Activated naive CD4-positive, alpha-beta T cell treated with anti-CD3 and anti-CD28 coated beads for 36 hours (primary cell): ENCODE measurements around the gene PROM1. TPM values are rescaled to one million over a fixed set of nuclear protein-coding genes. Genes with fewer than 3 reads are reported as not detected.

Experiments
- CTCF ChIA-PET: fragments of 350-600 bp; sonication (Branson Sonifier 250); formaldehyde crosslinking; loops from one replicate; lab custom pipeline; 2021; ENCODE audit warnings: antibody characterized with exemption; lab: Charles Lee
- DNase-seq: peaks from one replicate; pipeline ENCODE4 v3.0.0-alpha.2; 2020
- H3K27ac Mint-ChIP-seq: one replicate; pipeline ENCODE4 v1.8.0; 2021; ENCODE audit warnings: mild to moderate bottlenecking, mixed read lengths
- H3K27me3 Mint-ChIP-seq: one replicate; pipeline ENCODE4 v1.8.0; 2021; ENCODE audit warnings: low read depth, mixed read lengths
- H3K36me3 Mint-ChIP-seq: one replicate; pipeline ENCODE4 v1.8.0; 2021; ENCODE audit warnings: low read depth, mixed read lengths
- H3K4me1 Mint-ChIP-seq: one replicate; pipeline ENCODE4 v1.8.0; 2021; ENCODE audit warnings: low read depth, mixed read lengths
- H3K4me3 Mint-ChIP-seq: one replicate; pipeline ENCODE4 v1.8.0; 2021; ENCODE audit warnings: mild to moderate bottlenecking, moderate library complexity, mixed read lengths
- H3K9me3 Mint-ChIP-seq: one replicate; pipeline ENCODE4 v1.8.0; 2021; ENCODE audit warnings: mixed read lengths
- intact Hi-C: fragments of 100-400 bp; cut with micrococcal nuclease; formaldehyde crosslinking; loops from one replicate; pipeline ENCODE4 v1.15.1; 2023
- total RNA-seq, 2 experiments: library from RNA; stranded (reverse); gene quantifications; one replicate each; pipeline ENCODE4 v1.2.3, GENCODE V29; 2021

The PROM1 gene
- total RNA-seq, 2 experiments from 2014 or later = 0.05 to 0.10 TPM

- no peak for DNase-seq
- Mint-ChIP-seq H3K4me3 (no peak overlapping the region), H3K27ac (no peak overlapping the region), H3K27me3 (peaks cover 5% of the 10 kb centered on the region), H3K36me3 (no peaks in the 10 kb centered on the region), H3K9me3 (no peaks in the 10 kb centered on the region), H3K4me1 (peaks cover 2% of the 10 kb centered on the region)
- CTCF ChIA-PET = interaction anchor here (0.6 to 2.8 kb wide), 4 partner anchors 9 to 186 kb away, joined by 3 to 13 read pairs (median 4); no protein-coding TSS in a partner anchor
- intact Hi-C loops = no loop called here
Measured at GRCh38 chr4:15992167-15992485, 91.7 kb downstream of the PROM1 start.

DNA sequence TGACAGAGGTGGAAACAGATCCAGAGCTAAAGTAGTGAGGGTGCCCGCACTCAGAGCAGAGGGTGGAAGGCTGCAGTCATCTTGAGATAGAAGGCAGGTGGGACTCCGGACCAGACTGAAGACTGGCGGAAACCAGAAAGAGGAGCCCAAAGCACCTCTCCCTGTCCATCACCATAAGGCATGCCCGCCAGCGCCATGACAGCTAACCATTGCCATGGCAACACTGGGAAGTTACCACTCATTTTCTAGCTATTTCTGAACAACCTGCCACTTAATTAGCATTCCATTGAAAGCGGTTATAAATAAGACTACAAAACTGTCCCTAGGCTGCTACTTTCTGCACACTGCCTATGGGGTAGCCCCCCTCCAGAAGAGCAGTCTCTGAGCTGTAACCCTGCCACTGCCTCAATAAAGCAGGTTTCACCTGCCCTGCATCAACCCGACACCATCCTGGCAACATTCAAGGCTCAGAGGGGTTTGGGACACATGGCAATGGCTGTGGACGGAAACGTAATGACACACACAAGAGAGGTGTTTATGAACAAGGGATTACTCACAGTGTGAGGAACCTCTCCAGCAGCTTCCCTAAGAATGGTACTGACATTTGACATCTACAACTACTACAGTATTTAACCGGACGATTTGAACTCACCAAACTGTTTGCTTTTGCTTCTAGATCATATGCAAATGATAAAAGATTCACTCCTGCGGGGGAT, 93.1 kb downstream of the PROM1 start:
- no peak for DNase-seq
- intact Hi-C loops = no loop called here
- CTCF ChIA-PET = interaction anchor here (0.7 to 2.8 kb wide), 3 partner anchors 10 to 28 kb away, joined by 3 to 13 read pairs (median 3); no protein-coding TSS in a partner anchor
- no peaks in the 10 kb centered on the region for H3K9me3 Mint-ChIP-seq
- H3K36me3 Mint-ChIP-seq = no peaks in the 10 kb centered on the region
- H3K27me3 Mint-ChIP-seq = peaks cover 5% of the 10 kb centered on the region
- no peak overlapping the region for H3K27ac Mint-ChIP-seq
- peaks cover 2% of the 10 kb centered on the region for H3K4me1 Mint-ChIP-seq
- no peak overlapping the region for H3K4me3 Mint-ChIP-seq

GRCh38 chr4:15989424-15989823, 94.4 kb downstream of the PROM1 start:
- Mint-ChIP-seq H3K27ac (no peak overlapping the region), H3K9me3 (no peaks in the 10 kb centered on the region)
- CTCF ChIA-PET = interaction anchor here (1.1 to 2.1 kb wide), 3 partner anchors 12 to 107 kb away, joined by 3 to 7 read pairs (median 5); no protein-coding TSS in a partner anchor

DNA sequence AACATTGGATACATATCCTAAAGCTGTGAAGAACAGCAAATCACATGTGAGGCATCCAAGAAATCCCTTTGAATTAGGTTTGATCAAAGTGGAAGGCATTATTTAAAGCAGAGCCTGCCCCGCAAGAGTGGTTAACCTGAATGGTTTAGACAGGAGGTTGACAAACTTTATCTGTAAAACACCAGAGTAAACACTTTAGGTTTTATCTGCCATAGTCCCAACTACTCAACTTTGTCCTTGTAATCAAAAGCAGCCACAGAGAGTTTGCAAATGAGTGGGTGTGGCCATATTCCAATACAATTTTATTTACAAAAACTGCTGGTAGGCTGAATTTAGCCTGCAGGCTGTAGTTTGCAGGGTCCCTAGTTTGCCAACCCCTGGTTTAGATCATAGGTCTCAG, 95.6 kb downstream of the PROM1 start:
- Mint-ChIP-seq H3K27me3 (peaks cover 5% of the 10 kb centered on the region), H3K4me3 (no peak overlapping the region), H3K36me3 (no peaks in the 10 kb centered on the region), H3K4me1 (peaks cover 2% of the 10 kb centered on the region), H3K27ac (no peak overlapping the region), H3K9me3 (no peaks in the 10 kb centered on the region)
- DNase-seq = no peak
- intact Hi-C loops = no loop called here
- CTCF ChIA-PET = interaction anchor here (0.5 to 2.1 kb wide), 4 partner anchors 13 to 208 kb away, joined by 3 to 7 read pairs (median 4); no protein-coding TSS in a partner anchor

More at GRCh38 chr4:15989424-15989823, 94.4 kb downstream of the PROM1 start:
- peaks cover 2% of the 10 kb centered on the region for H3K4me1 Mint-ChIP-seq
- peaks cover 5% of the 10 kb centered on the region for H3K27me3 Mint-ChIP-seq
- H3K36me3 Mint-ChIP-seq = no peaks in the 10 kb centered on the region
- intact Hi-C loops = no loop called here
- DNase-seq = no peak
- no peak overlapping the region for H3K4me3 Mint-ChIP-seq

DNA sequence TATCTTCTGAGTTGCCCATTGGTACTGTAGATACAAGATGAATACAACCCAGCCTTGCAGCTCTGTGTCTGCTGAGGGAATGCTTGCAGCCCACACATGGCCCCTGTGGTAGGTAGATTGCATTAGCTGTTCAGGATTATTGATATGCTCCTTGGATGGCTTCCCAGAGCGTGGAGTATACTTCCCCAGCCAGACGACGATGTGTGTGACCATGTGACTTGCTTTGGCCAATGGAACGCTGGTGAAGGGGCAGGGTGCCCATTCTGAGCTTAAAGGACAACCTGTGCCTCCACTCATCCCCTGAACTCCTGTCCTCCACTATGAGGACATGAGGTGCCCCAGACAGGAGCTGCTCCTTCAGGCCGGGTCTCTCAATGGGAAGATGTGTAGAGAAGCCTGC, 96.9 kb downstream of the PROM1 start:
- intact Hi-C loops = no loop called here
- H3K36me3 Mint-ChIP-seq = no peaks in the 10 kb centered on the region
- no peak overlapping the region for H3K4me3 Mint-ChIP-seq
- CTCF ChIA-PET = interaction anchor here (0.5 to 1.3 kb wide), 3 partner anchors 24 to 625 kb away, joined by 3 to 4 read pairs (median 3); partner anchors contain the start of gene FGFBP2
- no peak overlapping the region for H3K27ac Mint-ChIP-seq
- H3K27me3 Mint-ChIP-seq = peaks cover 5% of the 10 kb centered on the region
- no peak for DNase-seq
- no peaks in the 10 kb centered on the region for H3K9me3 Mint-ChIP-seq
- peaks cover 1% of the 10 kb centered on the region for H3K4me1 Mint-ChIP-seq

GRCh38 chr4:15983610-15984009, 100.2 kb downstream of the PROM1 start:
- H3K4me1 Mint-ChIP-seq = no peaks in the 10 kb centered on the region
- intact Hi-C loops = no loop called here
- no peak overlapping the region for H3K4me3 Mint-ChIP-seq
- H3K27me3 Mint-ChIP-seq = no peaks in the 10 kb centered on the region
- no peaks in the 10 kb centered on the region for H3K9me3 Mint-ChIP-seq
- CTCF ChIA-PET = interaction anchor here (0.7 kb wide), 1 partner anchor 9 kb away, joined by 3 read pairs; no protein-coding TSS in a partner anchor
- no peaks in the 10 kb centered on the region for H3K36me3 Mint-ChIP-seq
- H3K27ac Mint-ChIP-seq = no peak overlapping the region
- no peak for DNase-seq

DNA sequence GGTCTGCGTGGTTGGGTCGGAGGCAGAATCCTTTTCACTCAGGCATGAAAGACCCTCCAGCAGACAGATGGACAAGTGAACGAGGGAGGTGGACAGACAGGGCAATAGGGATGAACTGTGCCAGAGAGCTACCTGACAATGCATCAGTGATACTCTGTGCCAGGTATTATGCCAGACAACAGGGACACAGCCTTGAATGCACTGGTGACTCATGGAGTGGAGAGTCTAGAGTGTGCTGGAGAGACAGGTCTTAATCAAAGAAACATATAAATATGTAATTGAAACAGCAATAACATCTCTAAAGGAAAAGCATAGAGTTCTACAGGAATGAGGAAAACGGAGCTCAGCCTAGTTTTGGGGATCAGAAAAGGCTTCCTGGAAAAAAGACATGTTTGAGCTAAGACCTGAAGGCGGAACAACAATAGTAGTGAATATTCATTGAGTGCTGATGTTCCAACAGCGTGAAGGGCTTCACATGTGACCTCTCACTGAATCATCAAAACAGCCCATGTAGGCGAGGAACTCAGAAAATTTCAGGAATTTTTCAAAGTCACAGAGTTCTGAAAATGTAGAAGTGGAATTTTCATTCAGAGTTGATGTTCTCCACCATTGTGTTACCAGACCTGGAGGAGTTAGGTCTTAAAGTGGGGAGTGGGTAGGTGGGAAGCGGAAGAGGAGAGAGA, 100.8 kb downstream of the PROM1 start:
- Mint-ChIP-seq H3K27ac (no peak overlapping the region), H3K9me3 (no peaks in the 10 kb centered on the region), H3K36me3 (no peaks in the 10 kb centered on the region), H3K27me3 (no peaks in the 10 kb centered on the region), H3K4me1 (no peaks in the 10 kb centered on the region), H3K4me3 (no peak overlapping the region)
- CTCF ChIA-PET = no interaction called here
- DNase-seq = no peak
- intact Hi-C loops = no loop called here

DNA sequence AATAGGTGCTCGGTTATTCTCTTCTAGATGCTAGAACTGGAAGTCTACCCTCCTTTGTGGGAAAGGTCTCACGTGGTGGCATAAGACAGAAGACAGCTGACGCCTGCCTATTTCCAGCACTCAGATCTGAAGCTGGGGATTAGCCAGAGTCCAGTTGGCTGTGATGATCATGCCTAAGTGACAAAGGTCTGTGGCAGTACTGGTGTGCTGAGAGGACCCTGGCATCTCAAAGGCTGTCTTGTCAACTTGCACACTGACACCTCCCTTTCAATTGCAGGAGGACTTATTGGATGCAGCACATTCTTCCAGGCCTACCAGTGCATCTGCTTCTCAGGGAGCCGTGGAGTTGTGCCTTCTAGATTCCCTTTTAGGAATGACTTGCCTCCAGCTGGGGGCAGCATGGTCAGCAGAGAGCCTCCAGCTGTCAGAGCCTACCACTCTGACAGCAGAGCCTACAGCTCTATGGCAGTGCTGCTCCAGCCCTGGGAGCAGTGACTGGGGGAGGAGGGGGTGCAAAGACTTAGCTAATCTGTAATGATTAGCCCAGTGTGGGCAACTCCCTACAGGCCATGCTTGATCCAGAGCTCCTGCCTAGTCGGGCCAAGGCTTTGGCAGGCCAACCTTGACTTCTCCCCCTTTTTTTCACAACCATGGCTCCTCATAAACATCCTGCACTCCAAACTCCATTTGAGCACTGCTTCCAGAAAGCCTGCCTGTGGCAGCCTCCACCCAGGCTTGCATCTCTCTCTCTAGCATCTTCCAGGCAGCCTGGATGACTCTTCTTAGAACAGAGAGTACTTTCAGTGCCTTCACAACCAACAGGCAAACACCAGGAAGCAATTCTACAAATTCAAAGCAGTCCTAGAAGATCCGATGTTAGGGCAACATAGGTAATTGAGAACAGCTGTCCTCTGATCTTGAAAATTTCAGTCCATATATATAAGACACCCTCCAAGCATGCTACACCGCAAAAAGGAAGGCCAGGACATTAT, 107.1 kb downstream of the PROM1 start:
- Mint-ChIP-seq H3K4me3 (no peak overlapping the region), H3K9me3 (no peaks in the 10 kb centered on the region), H3K4me1 (no peaks in the 10 kb centered on the region), H3K27ac (no peak overlapping the region), H3K27me3 (no peaks in the 10 kb centered on the region), H3K36me3 (no peaks in the 10 kb centered on the region)
- CTCF ChIA-PET = interaction anchor here (1.2 to 4.2 kb wide), 3 partner anchors 11 to 94 kb away, joined by 3 to 15 read pairs (median 3); no protein-coding TSS in a partner anchor
- intact Hi-C loops = no loop called here
- no peak for DNase-seq

GRCh38 chr4:15971068-15971801, 112.6 kb downstream of the PROM1 start:
- DNase-seq = no peak
- no peaks in the 10 kb centered on the region for H3K9me3 Mint-ChIP-seq
- CTCF ChIA-PET = interaction anchor here (1.3 to 1.4 kb wide), 2 partner anchors 9 to 30 kb away, joined by 3 to 4 read pairs; no protein-coding TSS in a partner anchor
- no peaks in the 10 kb centered on the region for H3K27me3 Mint-ChIP-seq
- H3K27ac Mint-ChIP-seq = no peak overlapping the region
- intact Hi-C loops = no loop called here
- H3K36me3 Mint-ChIP-seq = no peaks in the 10 kb centered on the region
- no peaks in the 10 kb centered on the region for H3K4me1 Mint-ChIP-seq
- no peak overlapping the region for H3K4me3 Mint-ChIP-seq

DNA sequence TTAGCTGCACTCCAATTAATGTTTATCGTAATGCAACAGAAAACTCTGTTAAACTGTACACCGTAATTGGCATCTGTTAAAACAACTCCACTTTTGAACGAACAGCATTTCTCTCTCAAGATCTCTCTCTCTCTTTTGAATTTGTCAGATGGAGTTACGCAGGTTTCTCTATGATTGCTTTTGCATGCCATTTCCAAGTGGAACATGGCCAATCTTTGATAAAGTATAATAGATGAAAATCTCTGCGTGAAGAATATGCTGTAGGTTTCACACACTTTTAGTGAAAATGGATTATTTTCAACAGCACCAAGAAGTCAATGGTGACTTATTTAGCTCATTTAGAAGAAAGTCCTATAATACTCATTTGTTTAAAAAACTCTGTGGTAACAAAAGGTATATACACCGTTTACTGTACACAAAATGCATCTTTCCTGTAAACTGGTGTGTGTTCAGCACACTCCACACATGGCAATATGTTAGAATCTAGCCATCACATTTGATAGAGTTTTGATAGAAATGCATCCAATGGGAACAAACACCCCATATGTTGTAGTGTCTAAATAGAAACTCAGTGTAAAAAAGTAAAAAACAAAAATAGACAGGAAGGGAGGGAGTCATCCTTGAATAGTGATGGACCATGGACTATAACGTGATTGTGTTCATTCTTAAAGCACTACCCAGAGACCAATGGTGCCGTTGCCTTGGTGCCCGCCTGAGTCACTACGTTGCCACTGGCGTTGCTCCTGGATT, 115.1 kb downstream of the PROM1 start:
- no peak for DNase-seq
- no peak overlapping the region for H3K27ac Mint-ChIP-seq
- H3K27me3 Mint-ChIP-seq = peaks cover 2% of the 10 kb centered on the region
- no peaks in the 10 kb centered on the region for H3K9me3 Mint-ChIP-seq
- CTCF ChIA-PET = no interaction called here
- no peaks in the 10 kb centered on the region for H3K4me1 Mint-ChIP-seq
- intact Hi-C loops = no loop called here
- no peak overlapping the region for H3K4me3 Mint-ChIP-seq
- H3K36me3 Mint-ChIP-seq = no peaks in the 10 kb centered on the region

- DNase-seq = no peak
- H3K9me3 Mint-ChIP-seq = no peaks in the 10 kb centered on the region
- CTCF ChIA-PET = interaction anchor here (0.9 to 1.6 kb wide), 3 partner anchors 9 to 270 kb away, joined by 3 to 4 read pairs (median 4); no protein-coding TSS in a partner anchor
- H3K4me1 Mint-ChIP-seq = peaks cover 11% of the 10 kb centered on the region
- H3K4me3 Mint-ChIP-seq = no peak overlapping the region
- intact Hi-C loops = no loop called here
- H3K27ac Mint-ChIP-seq = no peak overlapping the region
- H3K27me3 Mint-ChIP-seq = peaks cover 2% of the 10 kb centered on the region
- H3K36me3 Mint-ChIP-seq = no peaks in the 10 kb centered on the region
Measured at GRCh38 chr4:15965325-15965724, 118.5 kb downstream of the PROM1 start.
